Measurements from ENCODE around the gene ZNF3.

Gene ZNF3

GRCh38 chr7:100109521-100110163 is 28.1 kb upstream of the ZNF3 start:
- no peak for DNase-seq (ENCODE audit: low spot score)

- DNase-seq (ENCODE audit: low spot score), result no peak
Measured at GRCh38 chr7:100107890-100108289, 26.4 kb upstream of the ZNF3 start.

DNA sequence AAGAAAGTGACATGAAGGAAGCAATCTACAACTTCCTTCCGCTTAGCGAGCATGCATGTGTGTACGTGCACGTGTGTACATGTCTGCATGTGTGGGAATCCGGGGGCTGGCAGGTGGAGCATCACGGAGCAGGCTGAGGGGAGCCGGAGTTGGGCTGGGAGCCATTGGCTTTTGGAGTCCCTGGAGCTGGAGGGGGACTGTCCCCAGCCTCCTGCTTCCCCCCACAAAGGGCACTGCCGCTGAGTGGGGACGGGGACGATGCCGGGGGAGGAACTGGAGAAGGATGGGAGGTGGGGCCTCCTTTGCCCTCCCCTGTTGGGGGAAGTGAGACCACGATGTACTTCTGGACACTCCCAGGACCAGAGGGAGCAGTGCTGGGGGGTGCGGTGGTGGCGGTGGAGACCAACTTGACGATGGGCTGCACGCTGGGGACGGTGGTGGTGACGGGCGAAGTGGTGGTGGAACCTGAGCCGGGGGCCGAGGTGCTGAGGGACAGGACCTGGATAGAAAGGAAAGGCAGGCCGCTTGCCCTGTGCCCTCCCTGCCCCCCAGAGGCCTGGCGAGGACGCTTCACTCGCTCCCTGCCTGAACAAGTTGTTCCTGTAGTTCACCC is 25.7 kb upstream of the ZNF3 start:
- DNase-seq (ENCODE audit: low spot score), result no peak

GRCh38 chr7:100106633-100107032 is 25.1 kb upstream of the ZNF3 start:
- no peak for DNase-seq (ENCODE audit: low spot score)

DNA sequence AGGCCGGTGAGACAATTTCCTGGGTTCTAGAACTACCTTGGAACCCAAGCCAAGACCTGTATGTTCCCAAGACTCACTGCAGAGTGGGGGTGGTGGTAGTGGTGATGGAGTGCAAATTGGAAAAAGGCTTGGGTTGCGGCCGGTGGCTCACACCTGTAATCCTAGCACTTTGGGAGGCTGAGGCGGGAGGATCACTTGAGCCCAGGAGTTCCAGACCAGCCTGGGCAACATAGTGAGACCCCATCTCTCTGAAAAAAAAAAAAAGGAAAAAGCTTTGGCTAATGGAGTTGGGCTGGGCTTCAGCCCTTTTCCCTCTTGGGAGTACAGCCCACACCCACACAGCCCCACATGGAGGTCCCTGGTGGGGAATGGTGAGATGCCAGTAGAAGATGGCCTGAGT is 24.0 kb upstream of the ZNF3 start:
- no peak for DNase-seq (ENCODE audit: low spot score)

DNA sequence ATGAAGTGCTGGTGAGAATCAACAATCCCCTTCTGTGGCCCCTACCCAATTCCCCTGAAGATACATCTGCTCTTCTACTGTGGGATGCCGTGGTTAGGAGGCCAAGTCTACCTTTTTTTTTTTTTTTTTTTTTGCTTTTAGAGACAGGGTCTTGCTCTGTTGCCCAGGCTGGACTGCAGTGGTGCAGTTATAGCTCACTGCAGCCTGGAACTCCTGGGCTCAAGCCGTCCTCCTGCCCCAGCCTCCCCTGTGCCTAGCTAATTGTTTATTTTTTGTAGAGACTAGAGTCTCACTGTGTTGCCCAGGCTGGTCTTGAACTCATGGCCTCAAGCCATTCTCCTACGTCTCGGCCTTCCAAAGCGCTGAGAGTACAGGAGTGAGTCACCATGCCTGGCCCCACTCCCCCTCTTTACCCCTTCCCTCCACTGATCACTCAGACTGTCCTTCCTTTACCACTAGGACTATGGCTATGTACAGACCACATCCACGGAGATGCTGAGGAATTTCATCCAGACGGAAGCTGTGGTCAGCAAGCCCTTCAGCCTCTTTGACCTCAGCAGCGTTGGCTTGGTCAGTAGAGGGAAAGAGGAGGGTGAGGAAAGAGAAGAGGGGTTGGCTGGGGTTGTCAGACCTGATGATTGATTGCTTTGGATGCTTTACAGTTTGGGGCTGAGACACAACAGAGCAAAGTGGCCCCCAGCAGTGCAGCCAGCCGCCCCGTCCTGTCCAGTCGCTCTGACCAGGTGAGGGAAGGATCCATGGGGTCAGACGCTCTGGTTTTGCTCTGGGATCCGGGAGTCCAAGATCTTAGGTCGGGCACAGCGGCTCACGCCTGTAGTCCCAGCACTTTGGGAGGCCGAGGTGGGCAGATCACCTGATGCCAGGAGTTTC is 21.7 kb upstream of the ZNF3 start:
- DNase-seq (ENCODE audit: low spot score), result no peak

- peak; percentile 99 for DNase-seq (ENCODE audit: low spot score)
Measured at GRCh38 chr7:100101016-100101862, 19.7 kb upstream of the ZNF3 start, which contains the start of the genes AP4M1 and MCM7. TSS of gene AP4M1 (plus strand) at chr7:100101643. CDS start at chr7:100101715, 72 bp downstream. TSS of gene MCM7 (minus strand) at chr7:100101397. CDS start at chr7:100101294, 103 bp downstream.

GRCh38 chr7:100100420-100101015 is 19.0 kb upstream of the ZNF3 start:
- DNase-seq (ENCODE audit: low spot score), result peak; percentile 99

DNA sequence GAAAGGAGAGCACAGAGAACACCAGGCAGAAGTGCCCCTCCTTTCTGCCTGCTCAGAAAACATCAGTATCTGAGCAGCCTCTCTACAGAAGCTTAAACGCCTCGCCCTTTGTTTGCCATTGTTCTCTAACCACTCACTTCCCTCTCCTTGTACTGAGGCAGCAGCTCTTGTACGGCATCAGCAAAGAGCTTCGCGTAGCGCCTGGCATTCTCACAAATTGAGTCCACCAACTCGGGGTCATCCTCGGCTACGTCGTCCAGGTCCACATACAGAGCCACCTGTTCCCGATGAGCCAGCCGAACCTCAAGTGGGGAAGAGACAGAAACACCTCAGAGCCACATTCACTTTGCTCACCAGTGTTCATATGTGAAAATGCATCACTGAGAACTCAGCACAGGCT is 17.9 kb upstream of the ZNF3 start:
- DNase-seq (ENCODE audit: low spot score), result no peak

GRCh38 chr7:100098913-100099312 is 17.4 kb upstream of the ZNF3 start:
- no peak for DNase-seq (ENCODE audit: low spot score)

DNA sequence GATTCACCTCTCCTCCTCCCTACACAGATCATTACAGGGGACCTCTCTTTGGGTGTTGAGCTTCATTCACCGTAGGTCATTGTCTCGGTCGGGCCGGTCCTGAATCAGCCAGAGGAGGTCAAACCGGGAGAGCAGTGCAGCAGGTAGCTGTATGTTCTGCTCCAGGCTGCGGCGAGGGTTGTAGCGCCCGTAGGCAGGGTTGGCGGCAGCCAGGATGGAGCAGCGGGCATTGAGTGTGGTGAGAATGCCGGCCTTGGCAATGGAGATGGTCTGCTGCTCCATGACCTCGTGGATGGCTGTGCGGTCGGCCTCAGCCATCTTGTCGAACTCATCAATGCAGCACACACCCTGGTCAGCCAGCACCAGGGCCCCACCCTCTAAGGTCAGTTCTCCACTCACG is 14.2 kb upstream of the ZNF3 start:
- no peak for DNase-seq (ENCODE audit: low spot score)

DNA sequence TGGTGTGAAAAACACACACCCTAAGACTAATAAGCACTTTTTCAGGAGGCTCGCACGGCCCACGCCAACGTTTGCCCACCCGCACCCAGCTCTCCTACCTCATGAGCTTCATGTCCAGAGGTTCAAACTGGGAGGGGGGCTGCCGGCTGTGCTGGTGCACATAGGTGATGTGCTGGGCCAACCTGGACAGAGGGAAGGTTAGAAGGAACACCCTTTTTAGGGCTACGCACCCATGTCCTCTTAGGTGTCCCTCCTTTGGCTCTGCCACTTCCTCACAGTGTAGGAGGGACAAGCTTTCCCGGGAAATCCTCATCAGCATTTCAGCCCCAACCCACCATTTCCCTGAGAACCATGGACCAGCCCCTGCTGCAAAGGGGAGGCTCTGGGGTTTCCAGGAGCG is 13.8 kb upstream of the ZNF3 start:
- DNase-seq (ENCODE audit: low spot score), result no peak

GRCh38 chr7:100093925-100094486 is 12.5 kb upstream of the ZNF3 start:
- no peak for DNase-seq (ENCODE audit: low spot score)

GRCh38 chr7:100093498-100093897 is 12.0 kb upstream of the ZNF3 start:
- no peak for DNase-seq (ENCODE audit: low spot score)

- no peak for DNase-seq (ENCODE audit: low spot score)
Measured at GRCh38 chr7:100093054-100093453, 11.5 kb upstream of the ZNF3 start.

DNA sequence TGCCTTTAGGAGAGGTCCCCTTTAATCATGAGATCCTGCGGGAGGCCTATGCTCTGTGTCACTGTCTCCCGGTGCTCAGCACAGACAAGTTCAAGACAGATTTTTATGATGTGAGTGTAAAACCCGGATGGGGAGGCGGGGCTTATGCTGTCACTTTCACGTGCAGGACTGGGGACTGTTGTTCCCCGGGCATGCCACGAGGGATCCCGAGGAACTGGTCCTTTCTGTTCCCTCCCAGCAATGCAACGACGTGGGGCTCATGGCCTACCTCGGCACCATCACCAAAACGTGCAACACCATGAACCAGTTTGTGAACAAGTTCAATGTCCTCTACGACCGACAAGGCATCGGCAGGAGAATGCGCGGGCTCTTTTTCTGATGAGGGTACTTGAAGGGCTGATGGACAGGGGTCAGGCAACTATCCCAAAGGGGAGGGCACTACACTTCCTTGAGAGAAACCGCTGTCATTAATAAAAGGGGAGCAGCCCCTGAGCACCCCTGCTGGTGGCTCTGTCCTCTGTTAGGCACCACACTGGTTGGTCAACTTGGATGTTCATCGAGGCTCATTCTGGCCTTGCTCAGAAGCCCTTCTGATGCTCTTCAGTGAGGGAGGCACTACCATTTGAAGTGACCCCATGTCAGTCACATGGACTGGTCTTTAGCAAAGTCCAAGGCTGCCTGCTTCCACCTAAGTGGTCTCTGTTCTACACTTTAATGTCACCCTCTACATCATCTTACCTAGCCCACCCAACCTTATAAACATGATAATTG is 10.1 kb upstream of the ZNF3 start:
- peak; percentile 48 for DNase-seq (ENCODE audit: low spot score)

DNA sequence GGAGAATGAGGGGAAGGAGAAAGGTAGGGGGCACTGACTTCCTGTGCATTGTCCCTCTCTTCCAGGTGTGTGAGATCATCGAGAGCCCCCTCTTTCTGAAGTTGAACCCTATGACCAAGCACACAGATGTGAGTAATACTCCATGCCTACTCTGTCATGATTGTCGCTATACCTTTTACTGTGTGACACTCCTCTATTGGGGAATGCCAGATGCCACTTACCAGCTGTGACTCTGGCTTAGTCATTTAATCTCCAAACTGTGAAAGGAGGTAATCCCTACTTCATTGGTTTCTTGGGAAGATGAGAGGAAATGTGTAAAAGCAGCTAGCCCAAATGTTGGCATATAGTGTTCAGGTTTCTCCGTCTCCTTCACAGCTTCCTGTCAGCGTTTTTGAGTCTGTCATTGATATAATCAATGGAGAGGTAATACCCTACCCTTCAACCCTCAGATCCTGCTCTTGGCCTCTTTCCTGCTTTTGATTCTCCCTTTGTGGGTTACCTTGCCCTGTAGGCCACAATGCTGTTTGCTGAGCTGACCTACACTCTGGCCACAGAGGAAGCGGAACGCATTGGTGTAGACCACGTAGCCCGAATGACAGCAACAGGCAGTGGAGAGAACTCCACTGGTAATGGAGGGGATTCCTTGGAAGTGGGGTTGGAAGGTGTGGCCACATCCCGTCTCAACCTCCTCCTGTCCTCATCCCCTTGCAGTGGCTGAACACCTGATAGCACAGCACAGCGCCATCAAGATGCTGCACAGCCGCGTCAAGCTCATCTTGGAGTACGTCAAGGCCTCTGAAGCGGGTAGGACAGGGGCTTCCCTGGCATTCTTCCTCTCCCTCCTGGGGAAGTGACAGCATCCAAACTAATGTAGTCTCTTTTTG is 9.2 kb upstream of the ZNF3 start:
- peak; percentile 52 for DNase-seq (ENCODE audit: low spot score)

DNA sequence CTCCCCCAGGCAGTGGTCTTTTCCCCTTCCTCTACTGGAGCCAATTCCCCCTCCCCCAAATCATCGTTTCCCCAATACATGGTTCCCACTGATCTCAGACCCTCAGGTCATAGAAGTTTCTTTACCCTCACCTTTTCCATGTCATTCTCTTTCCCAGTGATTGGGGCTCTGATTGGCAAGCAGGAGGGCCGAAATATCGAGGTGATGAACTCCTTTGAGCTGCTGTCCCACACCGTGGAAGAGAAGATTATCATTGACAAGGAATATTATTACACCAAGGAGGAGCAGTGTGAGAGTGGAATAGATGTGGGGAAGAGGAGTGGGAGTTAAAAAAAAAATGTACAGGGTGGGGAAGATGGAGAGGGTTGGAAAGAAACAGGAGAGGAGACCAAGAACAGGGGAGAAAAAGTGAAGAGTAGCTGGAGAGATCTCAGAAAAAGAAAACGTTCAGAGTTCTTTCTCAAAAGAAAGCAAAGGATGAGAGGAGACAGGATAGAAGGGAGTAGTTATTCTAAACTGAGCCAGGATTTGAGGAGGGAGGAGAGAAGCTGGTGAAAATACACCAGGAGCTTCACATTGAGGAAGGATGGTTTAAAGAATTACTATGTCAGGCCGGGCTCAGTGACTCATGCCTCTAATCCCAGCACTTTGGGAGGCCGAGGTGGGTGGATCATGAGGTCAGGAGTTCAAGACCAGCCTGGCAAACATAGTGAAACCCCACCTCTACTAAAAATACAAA is 8.1 kb upstream of the ZNF3 start:
- peak; percentile 43 for DNase-seq (ENCODE audit: low spot score)
